Esophagus muscularis mucosa (tissue), 3 donors: Measurements from ENCODE around the gene ACACA.

Source experiments
- EP300 ChIP-seq: sonication (generic); formaldehyde crosslinking; IDR thresholded peaks from one replicate; pipeline ENCODE4 v1.6.1; 2017; ENCODE audit warnings: antibody characterized with exemption
- TF ChIP-seq, protein P1 (sequence below), 3 experiments: fragments of 200-600 bp in 2 of 3; fragments of 450-650 bp in 1 of 3; sonication (generic) in 2 of 3; IDR thresholded peaks; one replicate each; pipeline ENCODE4 v1.5.1; 2017 to 2019; ENCODE audit warnings: antibody characterized with exemption in 3 of 3, mild to moderate bottlenecking in 2 of 3, moderate library complexity in 1 of 3

DNA sequence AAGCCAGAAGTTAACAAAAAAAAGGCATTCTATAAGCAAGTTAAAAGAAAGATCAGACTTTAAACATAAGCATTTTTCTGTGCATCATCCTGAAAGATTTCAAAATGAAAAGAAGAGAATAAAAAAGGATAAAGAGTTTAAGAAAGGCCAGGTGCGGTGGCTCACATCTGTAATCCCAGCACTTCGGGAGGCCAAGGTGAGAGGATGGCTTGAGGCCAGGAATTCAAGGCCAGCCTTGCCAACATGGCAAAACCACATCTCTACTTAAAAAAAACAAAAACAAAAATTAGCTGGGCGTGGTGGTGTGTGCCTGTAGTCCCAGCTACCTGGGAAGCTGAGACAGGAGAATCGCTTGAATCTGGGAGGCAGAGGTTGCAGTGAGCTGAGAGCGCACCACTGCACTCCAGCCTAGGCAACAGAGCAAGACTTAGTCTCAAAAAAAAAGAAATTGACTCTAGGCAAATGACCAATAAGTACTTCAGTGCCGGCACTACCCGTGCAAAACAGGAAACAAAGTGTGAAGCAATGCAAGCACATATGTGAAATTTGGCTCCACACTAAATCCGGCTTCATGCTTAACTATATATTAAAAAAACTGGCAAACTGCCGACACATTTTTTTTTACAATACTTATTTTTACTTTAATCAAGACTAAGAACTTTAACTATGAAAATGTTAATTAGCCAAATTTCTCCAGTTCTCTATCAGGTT, 114.1 kb downstream of the ACACA start:
- TF ChIP-seq, protein P1, sequence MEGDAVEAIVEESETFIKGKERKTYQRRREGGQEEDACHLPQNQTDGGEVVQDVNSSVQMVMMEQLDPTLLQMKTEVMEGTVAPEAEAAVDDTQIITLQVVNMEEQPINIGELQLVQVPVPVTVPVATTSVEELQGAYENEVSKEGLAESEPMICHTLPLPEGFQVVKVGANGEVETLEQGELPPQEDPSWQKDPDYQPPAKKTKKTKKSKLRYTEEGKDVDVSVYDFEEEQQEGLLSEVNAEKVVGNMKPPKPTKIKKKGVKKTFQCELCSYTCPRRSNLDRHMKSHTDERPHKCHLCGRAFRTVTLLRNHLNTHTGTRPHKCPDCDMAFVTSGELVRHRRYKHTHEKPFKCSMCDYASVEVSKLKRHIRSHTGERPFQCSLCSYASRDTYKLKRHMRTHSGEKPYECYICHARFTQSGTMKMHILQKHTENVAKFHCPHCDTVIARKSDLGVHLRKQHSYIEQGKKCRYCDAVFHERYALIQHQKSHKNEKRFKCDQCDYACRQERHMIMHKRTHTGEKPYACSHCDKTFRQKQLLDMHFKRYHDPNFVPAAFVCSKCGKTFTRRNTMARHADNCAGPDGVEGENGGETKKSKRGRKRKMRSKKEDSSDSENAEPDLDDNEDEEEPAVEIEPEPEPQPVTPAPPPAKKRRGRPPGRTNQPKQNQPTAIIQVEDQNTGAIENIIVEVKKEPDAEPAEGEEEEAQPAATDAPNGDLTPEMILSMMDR (IDR thresholded peaks at IDR 0.05), result no peak
- TF ChIP-seq EP300, result no peak
